Natural killer cell (primary cell): ENCODE data around the gene GLB1L. TPM values are rescaled to one million over a fixed set of nuclear protein-coding genes. Genes with fewer than 3 reads are reported as not detected.
A peak's percentile ranks its signal among the peaks of the same experiment; 100 is the strongest.

Experiments used
- ATAC-seq, 3 donors: fragments of 150-1000 bp in 2 of 3; fragments of 200-7000 bp in 1 of 3; cut with Tn5 transposase; 1 replicate in 1 of 3; 2 replicates in 2 of 3; pipeline ENCODE4 v1.10.0; 2021; ENCODE audit warnings: mild to moderate bottlenecking in 2 of 3, moderate library complexity in 2 of 3
- DNase-seq, 2 donors: peaks; one replicate each; pipeline versions ENCODE4 v3.0.0 to v3.0.0-alpha.2; 2013 to 2021; ENCODE audit warnings: mixed read lengths in 1 of 2
- H3K27ac ChIP-seq: one replicate; pipeline ENCODE4 v1.5.1; 2013; ENCODE audit warnings: mild to moderate bottlenecking, low read length
- H3K27me3 ChIP-seq: one replicate; pipeline ENCODE4 v1.6.1; 2013; ENCODE audit warnings: low read length; ENCODE audit not compliant: control insufficient read depth, insufficient read depth
- H3K36me3 ChIP-seq: one replicate; pipeline ENCODE4 v1.6.1; 2013; ENCODE audit warnings: low read length; ENCODE audit not compliant: control insufficient read depth, insufficient read depth
- H3K4me1 ChIP-seq: one replicate; pipeline ENCODE4 v1.6.1; 2013; ENCODE audit warnings: low read length; ENCODE audit not compliant: control insufficient read depth, insufficient read depth
- H3K4me3 ChIP-seq: one replicate; pipeline ENCODE4 v1.5.1; 2013; ENCODE audit warnings: low read length
- H3K9me3 ChIP-seq: one replicate; pipeline ENCODE4 v1.6.1; 2013; ENCODE audit warnings: low read length; ENCODE audit not compliant: control insufficient read depth, insufficient read depth
- H3K27ac Mint-ChIP-seq, 2 donors: one replicate each; pipeline ENCODE4 v1.8.0; 2022; ENCODE audit warnings: mild to moderate bottlenecking in 2 of 2, mixed read lengths in 2 of 2, moderate library complexity in 1 of 2
- H3K27me3 Mint-ChIP-seq, 2 donors: one replicate each; pipeline ENCODE4 v1.8.0; 2022; ENCODE audit warnings: low read depth in 2 of 2, mixed read lengths in 2 of 2
- H3K36me3 Mint-ChIP-seq: one replicate; pipeline ENCODE4 v1.8.0; 2022; ENCODE audit warnings: mixed read lengths
- H3K4me1 Mint-ChIP-seq, 2 donors: one replicate each; pipeline ENCODE4 v1.8.0; 2022; ENCODE audit warnings: mixed read lengths in 2 of 2
- H3K4me3 Mint-ChIP-seq: one replicate; pipeline ENCODE4 v1.8.0; 2022; ENCODE audit warnings: mild to moderate bottlenecking, moderate library complexity, mixed read lengths
- H3K9me3 Mint-ChIP-seq, 2 donors: one replicate each; pipeline ENCODE4 v1.8.0; 2022; ENCODE audit warnings: mixed read lengths in 2 of 2
- CTCF ChIP-seq: fragments of 200-600 bp; IDR thresholded peaks from one replicate; pipeline ENCODE4 v1.8.0; 2022; ENCODE audit warnings: antibody characterized with exemption
- WGBS: methylation state at CpG from one replicate; pipeline ENCODE4 v1.1.7; 2013; ENCODE audit warnings: missing lambda C conversion rate; ENCODE audit not compliant: insufficient coverage; 5-methylcytosine and 5-hydroxymethylcytosine counted together
- intact Hi-C: fragments of 100-400 bp; cut with micrococcal nuclease; formaldehyde crosslinking; loops from one replicate; pipeline ENCODE4 v1.14.2; 2022
- total RNA-seq, 4 donors: library from RNA; stranded (reverse); fragments of 120-200 nt in 1 of 4; gene quantifications; one replicate each; pipeline versions ENCODE4 v1.2.3 to v1.2.4, GENCODE V29; 2013 to 2022

Gene GLB1L
- total RNA-seq, 3 donors from 2014 or later (not counting 1 experiment from before 2014, with no cell fraction given) = 4.3 to 7.7 (median 4.5) TPM

- H3K27me3 Mint-ChIP-seq = no peaks in the 10 kb centered on the region
- Histone ChIP-seq H3K4me3 (no peak overlapping the region), H3K27ac (no peak overlapping the region), H3K9me3 (no peaks in the 10 kb centered on the region), H3K36me3 (no peaks in the 10 kb centered on the region), H3K27me3 (no peaks in the 10 kb centered on the region), H3K4me1 (peaks cover 41% of the 10 kb centered on the region)
- no peaks in the 10 kb centered on the region for H3K9me3 Mint-ChIP-seq
- no peaks in the 10 kb centered on the region for H3K36me3 Mint-ChIP-seq
- H3K27ac Mint-ChIP-seq = no peak overlapping the region
- ATAC-seq = no peak
- no peak for DNase-seq
- no peak for TF ChIP-seq CTCF
- WGBS = 90% methylated on average over 6 of the region's 6 CpGs
- no peak overlapping the region for H3K4me3 Mint-ChIP-seq
- intact Hi-C loops = loop anchor here (5.0 kb wide), 1 partner anchor 157 kb away; no protein-coding TSS in a partner anchor
- peaks cover 13 to 20% of the 10 kb centered on the region in 2 donors for H3K4me1 Mint-ChIP-seq
Observed at GRCh38 chr2:219214786-219215185, 30.5 kb downstream of the GLB1L start.

GRCh38 chr2:219214141-219214540 is 31.1 kb downstream of the GLB1L start:
- Mint-ChIP-seq H3K27me3 (no peaks in the 10 kb centered on the region), H3K9me3 (no peaks in the 10 kb centered on the region), H3K4me3 (no peak overlapping the region), H3K27ac (peak overlapping the region in 1 of 2 donors; percentile 15), H3K36me3 (no peaks in the 10 kb centered on the region), H3K4me1 (peaks cover 18 to 22% of the 10 kb centered on the region in 2 donors)
- ATAC-seq (no peak), DNase-seq (no peak)
- no peak overlapping the region for H3K27ac ChIP-seq
- no peak for TF ChIP-seq CTCF
- H3K36me3 ChIP-seq = peaks cover 4% of the 10 kb centered on the region
- no peaks in the 10 kb centered on the region for H3K9me3 ChIP-seq
- intact Hi-C loops = loop anchor here (5.0 kb wide), 1 partner anchor 157 kb away; no protein-coding TSS in a partner anchor
- H3K4me1 ChIP-seq = peaks cover 41% of the 10 kb centered on the region
- no peak overlapping the region for H3K4me3 ChIP-seq
- H3K27me3 ChIP-seq = no peaks in the 10 kb centered on the region
- WGBS = 95% methylated on average over 15 of the region's 15 CpGs

GRCh38 chr2:219213486-219214071 is 31.7 kb downstream of the GLB1L start:
- intact Hi-C loops = loop anchor here (5.0 kb wide), 1 partner anchor 156 kb away; no protein-coding TSS in a partner anchor
- Histone ChIP-seq H3K9me3 (no peaks in the 10 kb centered on the region), H3K27me3 (no peaks in the 10 kb centered on the region), H3K27ac (no peak overlapping the region), H3K4me1 (peaks cover 42% of the 10 kb centered on the region), H3K36me3 (peaks cover 10% of the 10 kb centered on the region), H3K4me3 (no peak overlapping the region)
- TF ChIP-seq CTCF = no peak
- H3K4me1 Mint-ChIP-seq = peaks cover 18 to 24% of the 10 kb centered on the region in 2 donors
- WGBS = 92% methylated on average over 10 of the region's 10 CpGs
- no peak for ATAC-seq
- H3K9me3 Mint-ChIP-seq = no peaks in the 10 kb centered on the region
- H3K36me3 Mint-ChIP-seq = no peaks in the 10 kb centered on the region
- no peak overlapping the region for H3K4me3 Mint-ChIP-seq
- no peak overlapping the region for H3K27ac Mint-ChIP-seq
- no peak for DNase-seq
- H3K27me3 Mint-ChIP-seq = no peaks in the 10 kb centered on the region

GRCh38 chr2:219213026-219213415 is 32.2 kb downstream of the GLB1L start:
- Histone ChIP-seq H3K4me3 (no peak overlapping the region), H3K4me1 (peaks cover 41% of the 10 kb centered on the region), H3K27ac (no peak overlapping the region), H3K36me3 (peaks cover 16% of the 10 kb centered on the region), H3K27me3 (no peaks in the 10 kb centered on the region), H3K9me3 (no peaks in the 10 kb centered on the region)
- 97% methylated on average over 8 of the region's 8 CpGs for WGBS
- Mint-ChIP-seq H3K4me1 (peaks cover 20 to 27% of the 10 kb centered on the region in 2 donors), H3K36me3 (no peaks in the 10 kb centered on the region), H3K27me3 (no peaks in the 10 kb centered on the region), H3K27ac (no peak overlapping the region), H3K4me3 (no peak overlapping the region), H3K9me3 (no peaks in the 10 kb centered on the region)
- no peak for DNase-seq
- no peak for TF ChIP-seq CTCF
- intact Hi-C loops = loop anchor here (5.0 kb wide), 1 partner anchor 156 kb away; no protein-coding TSS in a partner anchor
- no peak for ATAC-seq
